K562 (cell line): ENCODE results near the gene METRN. TPM values are rescaled to one million over a fixed set of nuclear protein-coding genes. Genes with fewer than 3 reads are reported as not detected.

ENCODE experiments used
- CBX5 ChIP-seq: IDR thresholded peaks from 2 replicates; pipeline ENCODE4 v1.6.1; 2014; ENCODE audit warnings: low read depth, borderline replicate concordance
- E4F1 ChIP-seq: fragments of 250-450 bp; sonication (Bioruptor Pico); IDR thresholded peaks from 2 replicates; pipeline ENCODE4 v1.5.0; 2021; ENCODE audit warnings: mild to moderate bottlenecking, borderline replicate concordance
- EGR1 ChIP-seq: fragments of 450-650 bp; conservative IDR thresholded peaks from 2 replicates; pipeline ENCODE4 v1.6.1; 2017; ENCODE audit warnings: mild to moderate bottlenecking
- KAT2B ChIP-seq: IDR thresholded peaks from one replicate; pipeline ENCODE4 v1.6.1; 2012; ENCODE audit warnings: low read depth, mild to moderate bottlenecking, control low read depth, inconsistent platforms, low read length, moderate library complexity
- PCBP1 ChIP-seq: fragments of 200-400 bp; formaldehyde crosslinking; IDR thresholded peaks from 2 replicates; pipeline ENCODE4 v1.6.1; 2018; ENCODE audit warnings: mild to moderate bottlenecking, low read depth, low read length; ENCODE audit not compliant: poor library complexity, severe bottlenecking
- PHF8 ChIP-seq: fragments of 200-600 bp; sonication (generic); IDR thresholded peaks from 2 replicates; pipeline ENCODE4 v1.6.1; 2012; ENCODE audit warnings: mixed run types, mild to moderate bottlenecking, inconsistent platforms, low read length, moderate library complexity, borderline replicate concordance
- RFX1 ChIP-seq: fragments of 450-650 bp; IDR thresholded peaks from 2 replicates; pipeline ENCODE4 v1.6.1; 2016; ENCODE audit warnings: mild to moderate bottlenecking, moderate library complexity
- SIN3B ChIP-seq: fragments of 450-650 bp; IDR thresholded peaks from 2 replicates; pipeline ENCODE4 v1.6.1; 2017; ENCODE audit warnings: low read depth, mild to moderate bottlenecking, moderate library complexity
- SMARCA5 ChIP-seq: fragments of 450-650 bp; IDR thresholded peaks from 2 replicates; pipeline ENCODE4 v1.6.1; 2016
- SREBF1 ChIP-seq: fragments of 150-350 bp; IDR thresholded peaks from 2 replicates; pipeline ENCODE4 v1.6.1; 2014; ENCODE audit warnings: antibody characterized with exemption, low read depth, low read length, borderline replicate concordance
- TCF7 ChIP-seq: sonication (generic); IDR thresholded peaks from 2 replicates; pipeline ENCODE4 v1.6.1; 2016; ENCODE audit warnings: antibody characterized with exemption, borderline replicate concordance
- TCF7L2 ChIP-seq: fragments of 150-350 bp; IDR thresholded peaks from 2 replicates; pipeline ENCODE4 v1.6.1; 2016; ENCODE audit warnings: low read depth, mild to moderate bottlenecking, low read length, moderate library complexity
- TRIM25 ChIP-seq: fragments of 450-650 bp; IDR thresholded peaks from 2 replicates; pipeline ENCODE4 v1.7.0; 2016; ENCODE audit warnings: borderline replicate concordance
- U2AF1 ChIP-seq: fragments of 200-400 bp; formaldehyde crosslinking; optimal IDR thresholded peaks from 2 replicates; pipeline ENCODE3; 2017; ENCODE audit warnings: mild to moderate bottlenecking, low read depth, low read length, moderate library complexity
- ZBED1 ChIP-seq: IDR thresholded peaks from 2 replicates; pipeline ENCODE4 v1.6.1; 2014
- ZKSCAN8 ChIP-seq: fragments of 200-800 bp; sonication (Bioruptor generic); IDR thresholded peaks from 2 replicates; pipeline ENCODE4 v1.6.1; 2016; ENCODE audit warnings: missing genetic modification characterization, missing compliant biosample characterization
- ZNF124 ChIP-seq: sonication (generic); formaldehyde crosslinking; IDR thresholded peaks from 2 replicates; pipeline ENCODE4 v1.8.1; 2022; ENCODE audit warnings: missing genetic modification reagents
- ZNF140 ChIP-seq: fragments of 250-450 bp; sonication (Bioruptor Pico); IDR thresholded peaks from 2 replicates; pipeline ENCODE4 v1.8.0; 2021; ENCODE audit warnings: moderate library complexity, mild to moderate bottlenecking, inconsistent platforms
- ZNF274 ChIP-seq: IDR thresholded peaks from 2 replicates; pipeline ENCODE4 v1.6.1; 2011; ENCODE audit warnings: low read depth, mild to moderate bottlenecking, low read length, moderate library complexity, borderline replicate concordance
- ZNF586 ChIP-seq: fragments of 450-650 bp; formaldehyde crosslinking; conservative IDR thresholded peaks from 2 replicates; pipeline ENCODE4 v1.4.0; 2020; ENCODE audit warnings: mild to moderate bottlenecking, moderate library complexity
- ZNF785 ChIP-seq: fragments of 250-450 bp; sonication (Bioruptor Pico); IDR thresholded peaks from 2 replicates; pipeline ENCODE4 v1.4.0; 2020; ENCODE audit warnings: mild to moderate bottlenecking
- polyA plus RNA-seq, 8 experiments: library from polyadenylated mRNA; depleted of rRNA in 4 of 8; stranded (reverse) in 5 of 8; unstranded in 3 of 8; fragments of >200 nt; fragmentation: Nextera tagmentation in 2 of 8; fragmentation: Illumina TruSeq in 1 of 8; extraction: Ambion mirVana in 2 of 8; extraction: Trizol in 1 of 8; gene quantifications; 2 replicates each; pipeline versions ENCODE4 v1.2.1 to v1.2.3, GENCODE V29; 2011 to 2014; ENCODE audit warnings: inconsistent platforms in 1 of 8, missing spikeins in 1 of 8
- total RNA-seq, 7 experiments: library from RNA; depleted of rRNA in 6 of 7; stranded (reverse); fragments of >200 nt in 6 of 7; fragmentation: Illumina TruSeq in 2 of 7; extraction: Trizol in 2 of 7; gene quantifications; 2 replicates each; pipeline versions ENCODE4 v1.2.1 to v1.2.3, GENCODE V29; 2011 to 2021; ENCODE audit warnings: low replicate concordance in 1 of 7
- TF ChIP-seq, protein P1 (sequence below): fragments of 450-650 bp; formaldehyde crosslinking; IDR thresholded peaks from 2 replicates; pipeline ENCODE4 v1.4.0; 2020; ENCODE audit warnings: mild to moderate bottlenecking, moderate library complexity
- TF ChIP-seq, protein P2 (sequence below): fragments of 250-450 bp; sonication (Bioruptor Pico); IDR thresholded peaks from 2 replicates; pipeline ENCODE4 v1.4.0; 2020; ENCODE audit warnings: borderline replicate concordance

The METRN gene
- total and polyA plus RNA-seq, 9 of the 15 experiments (the other 6 are each of a cell fraction or from before 2014, with no cell fraction given): 0.20 to 89.8 (median 15.4) TPM

GRCh38 chr16:720990-721764, 6.3 kb downstream of the METRN start, which contains the start of gene ANTKMT (continued):
- peak; percentile 87 for TF ChIP-seq E4F1
- TF ChIP-seq RFX1: no peak
- no peak for TF ChIP-seq CBX5
- no peak for TF ChIP-seq ZNF140
- TF ChIP-seq ZNF124 (CRISPR knock-in tag): no peak
- no peak for TF ChIP-seq ZBED1
- peak; percentile 96; the same call in 1 of the 2 replicates for TF ChIP-seq PHF8
- no peak for TF ChIP-seq ZNF586 (CRISPR knock-in tag)
- no peak for TF ChIP-seq SMARCA5
- TF ChIP-seq KAT2B: no peak
- TF ChIP-seq EGR1: 0 out of 2 replicates have a peak, but pooled peaks have one; percentile 23
- no peak for TF ChIP-seq ZNF274
- TF ChIP-seq, protein P1, sequence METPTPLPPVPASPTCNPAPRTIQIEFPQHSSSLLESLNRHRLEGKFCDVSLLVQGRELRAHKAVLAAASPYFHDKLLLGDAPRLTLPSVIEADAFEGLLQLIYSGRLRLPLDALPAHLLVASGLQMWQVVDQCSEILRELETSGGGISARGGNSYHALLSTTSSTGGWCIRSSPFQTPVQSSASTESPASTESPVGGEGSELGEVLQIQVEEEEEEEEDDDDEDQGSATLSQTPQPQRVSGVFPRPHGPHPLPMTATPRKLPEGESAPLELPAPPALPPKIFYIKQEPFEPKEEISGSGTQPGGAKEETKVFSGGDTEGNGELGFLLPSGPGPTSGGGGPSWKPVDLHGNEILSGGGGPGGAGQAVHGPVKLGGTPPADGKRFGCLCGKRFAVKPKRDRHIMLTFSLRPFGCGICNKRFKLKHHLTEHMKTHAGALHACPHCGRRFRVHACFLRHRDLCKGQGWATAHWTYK (CRISPR knock-in tag): peak; percentile 77
- TF ChIP-seq TCF7: no peak
- TF ChIP-seq PCBP1: peak; percentile 17
- no peak for TF ChIP-seq ZNF785 (CRISPR knock-in tag)
- TF ChIP-seq SREBF1: no peak
- TF ChIP-seq, protein P2, sequence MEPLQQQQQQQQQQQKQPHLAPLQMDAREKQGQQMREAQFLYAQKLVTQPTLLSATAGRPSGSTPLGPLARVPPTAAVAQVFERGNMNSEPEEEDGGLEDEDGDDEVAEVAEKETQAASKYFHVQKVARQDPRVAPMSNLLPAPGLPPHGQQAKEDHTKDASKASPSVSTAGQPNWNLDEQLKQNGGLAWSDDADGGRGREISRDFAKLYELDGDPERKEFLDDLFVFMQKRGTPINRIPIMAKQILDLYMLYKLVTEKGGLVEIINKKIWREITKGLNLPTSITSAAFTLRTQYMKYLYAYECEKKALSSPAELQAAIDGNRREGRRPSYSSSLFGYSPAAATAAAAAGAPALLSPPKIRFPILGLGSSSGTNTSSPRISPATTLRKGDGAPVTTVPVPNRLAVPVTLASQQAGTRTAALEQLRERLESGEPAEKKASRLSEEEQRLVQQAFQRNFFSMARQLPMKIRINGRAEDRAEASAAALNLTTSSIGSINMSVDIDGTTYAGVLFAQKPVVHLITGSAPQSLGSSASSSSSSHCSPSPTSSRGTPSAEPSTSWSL (CRISPR knock-in tag): no peak; the same call in 1 of the 2 replicates
- TF ChIP-seq SIN3B: peak; percentile 99
- peak; percentile 72 for TF ChIP-seq U2AF1
- TF ChIP-seq TCF7L2: no peak
- TF ChIP-seq TRIM25: no peak
- TF ChIP-seq ZKSCAN8 (CRISPR knock-in tag): no peak
